H1 (cell line): ENCODE results near the gene TP63. TPM values are rescaled to one million over a fixed set of nuclear protein-coding genes. Genes with fewer than 3 reads are reported as not detected.
A peak's percentile ranks its signal among the peaks of the same experiment; 100 is the strongest.

ENCODE experiments used
- CTCF ChIA-PET: fragments of 300-600 bp; sonication (Branson Sonifier 250); formaldehyde crosslinking; loops from one replicate; lab custom pipeline; 2021; ENCODE audit not compliant: partially characterized antibody; lab: Charles Lee
- POLR2A ChIA-PET: fragments of 300-600 bp; sonication (Branson Sonifier 250); formaldehyde crosslinking; loops from one replicate; lab custom pipeline; 2021; ENCODE audit warnings: inconsistent platforms; ENCODE audit not compliant: partially characterized antibody; lab: Charles Lee
- DNase-seq, 2 experiments: peaks; one replicate each; pipeline versions ENCODE4 v3.0.0 to v3.0.0-alpha.2; 2010 to 2022; ENCODE audit warnings: low spot score in 2 of 2, low read depth in 1 of 2, mixed read lengths in 1 of 2
- FAIRE-seq: peaks from 2 replicates; lab custom pipeline; 2011; peaks lifted over from hg19 to GRCh38; lab: Jason Lieb, UNC
- H2AFZ ChIP-seq: 2 replicates; pipeline ENCODE4 v1.8.1; 2012; ENCODE audit warnings: low read length, inconsistent platforms
- H2AK5ac ChIP-seq: 2 replicates; pipeline ENCODE4 v1.6.1; 2013; ENCODE audit warnings: low read depth, low read length
- H2BK120ac ChIP-seq: replicated peaks from 2 replicates; pipeline ENCODE3; 2013; ENCODE audit warnings: low read depth, low read length, inconsistent platforms
- H2BK12ac ChIP-seq: 2 replicates; pipeline ENCODE4 v1.6.1; 2013; ENCODE audit warnings: low read depth, low read length
- H2BK15ac ChIP-seq: 2 replicates; pipeline ENCODE4 v1.6.1; 2013; ENCODE audit warnings: low read length
- H2BK20ac ChIP-seq: 2 replicates; pipeline ENCODE4 v1.6.1; 2013; ENCODE audit warnings: low read length
- H2BK5ac ChIP-seq: 2 replicates; pipeline ENCODE4 v1.6.1; 2013; ENCODE audit warnings: low read depth, low read length
- H3K14ac ChIP-seq: 2 replicates; pipeline ENCODE4 v1.6.1; 2013; ENCODE audit warnings: inconsistent platforms; ENCODE audit not compliant: insufficient read length
- H3K18ac ChIP-seq: 2 replicates; pipeline ENCODE4 v1.6.1; 2013; ENCODE audit warnings: low read length; ENCODE audit errors: extremely low read depth
- H3K23ac ChIP-seq: 2 replicates; pipeline ENCODE4 v1.6.1; 2013; ENCODE audit warnings: inconsistent platforms; ENCODE audit not compliant: insufficient read length
- H3K23me2 ChIP-seq: 2 replicates; pipeline ENCODE4 v1.6.1; 2013; ENCODE audit warnings: low read depth, low read length
- H3K27ac ChIP-seq: 2 replicates; pipeline ENCODE4 v1.6.1; 2011; ENCODE audit warnings: low read depth, low read length, inconsistent platforms
- H3K27me3 ChIP-seq, 4 experiments: replicated peaks in 1 of 4; 1 replicate in 1 of 4; 2 replicates in 3 of 4; pipeline versions ENCODE4 v1.6.1 to v1.8.1; 2011 to 2013; ENCODE audit warnings: low read length in 3 of 4, mild to moderate bottlenecking in 3 of 4, inconsistent platforms in 2 of 4, mixed read lengths in 2 of 4, moderate library complexity in 1 of 4; ENCODE audit not compliant: control insufficient read depth in 3 of 4, insufficient read depth in 3 of 4; ENCODE audit errors: extremely low read depth in 1 of 4
- H3K36me3 ChIP-seq, 4 experiments: 2 replicates each; pipeline versions ENCODE4 v1.6.1 to v1.8.1; 2011 to 2013; ENCODE audit warnings: mild to moderate bottlenecking in 4 of 4, low read length in 3 of 4, moderate library complexity in 2 of 4, control low read depth in 1 of 4, inconsistent platforms in 1 of 4; ENCODE audit not compliant: insufficient read depth in 4 of 4, control insufficient read depth in 2 of 4
- H3K4ac ChIP-seq: replicated peaks from 2 replicates; pipeline ENCODE3; 2013; ENCODE audit warnings: low read length, low read depth, mixed read lengths, inconsistent platforms; ENCODE audit not compliant: insufficient read length
- H3K4me1 ChIP-seq, 4 experiments: replicated peaks in 1 of 4; 1 replicate in 1 of 4; 2 replicates in 3 of 4; pipeline versions ENCODE4 v1.6.1 to v1.8.1; 2011 to 2013; ENCODE audit warnings: low read length in 3 of 4, inconsistent platforms in 2 of 4, mixed read lengths in 1 of 4; ENCODE audit not compliant: insufficient read depth in 4 of 4, control insufficient read depth in 3 of 4
- H3K4me2 ChIP-seq, 2 experiments: 2 replicates each; pipeline versions ENCODE4 v1.6.1 to v1.8.1; 2011 to 2013; ENCODE audit warnings: low read depth in 2 of 2, low read length in 2 of 2, control low read depth in 1 of 2, inconsistent platforms in 1 of 2, mild to moderate bottlenecking in 1 of 2; ENCODE audit not compliant: insufficient read depth in 1 of 2
- H3K4me3 ChIP-seq, 4 experiments: fragments of 200-600, 300-600 bp in 1 of 4; sonication (generic), shearing (Covaris generic), sonication (Bioruptor Twin) in 1 of 4; 2 replicates each; pipeline versions ENCODE4 v1.5.1 to v1.8.1; 2011 to 2016; ENCODE audit warnings: low read length in 4 of 4, low read depth in 3 of 4, control low read depth in 2 of 4, inconsistent platforms in 2 of 4, mild to moderate bottlenecking in 2 of 4, mixed read lengths in 1 of 4, moderate library complexity in 1 of 4; ENCODE audit not compliant: insufficient read depth in 2 of 4; ENCODE audit errors: extremely low read depth in 1 of 4
- H3K56ac ChIP-seq: replicated peaks from 2 replicates; pipeline ENCODE3; 2013; ENCODE audit warnings: low read depth, mild to moderate bottlenecking, mixed read lengths, low read length, inconsistent platforms; ENCODE audit not compliant: insufficient read length
- H3K79me1 ChIP-seq: 2 replicates; pipeline ENCODE4 v1.6.1; 2013; ENCODE audit warnings: low read depth, low read length, control low read depth
- H3K79me2 ChIP-seq, 2 experiments: 2 replicates each; pipeline versions ENCODE4 v1.6.1 to v1.8.1; 2012 to 2013; ENCODE audit warnings: low read length in 2 of 2, mild to moderate bottlenecking in 2 of 2, inconsistent platforms in 1 of 2; ENCODE audit not compliant: insufficient read depth in 2 of 2, control insufficient read depth in 1 of 2
- H3K9ac ChIP-seq, 4 experiments: replicated peaks in 1 of 4; 1 replicate in 1 of 4; 2 replicates in 3 of 4; pipeline versions ENCODE4 v1.6.1 to v1.8.1; 2011 to 2013; ENCODE audit warnings: low read depth in 3 of 4, low read length in 3 of 4, control low read depth in 2 of 4, mild to moderate bottlenecking in 2 of 4, moderate library complexity in 2 of 4, inconsistent platforms in 1 of 4; ENCODE audit errors: extremely low read depth in 1 of 4
- H3K9me3 ChIP-seq, 2 experiments: 2 replicates each; pipeline versions ENCODE4 v1.6.1 to v1.8.1; 2012 to 2013; ENCODE audit warnings: mild to moderate bottlenecking in 2 of 2, moderate library complexity in 2 of 2, control low read depth in 1 of 2, inconsistent platforms in 1 of 2, low read depth in 1 of 2, low read length in 1 of 2, mixed read lengths in 1 of 2; ENCODE audit not compliant: insufficient read depth in 2 of 2
- H4K20me1 ChIP-seq, 2 experiments: replicated peaks in 1 of 2; 2 replicates each; pipeline versions ENCODE3 to v1.8.1; 2011 to 2013; ENCODE audit warnings: inconsistent platforms in 2 of 2, low read length in 2 of 2, mild to moderate bottlenecking in 1 of 2; ENCODE audit not compliant: insufficient read depth in 2 of 2, control insufficient read depth in 1 of 2
- H4K5ac ChIP-seq: 2 replicates; pipeline ENCODE4 v1.6.1; 2013; ENCODE audit warnings: low read length, low read depth, mixed read lengths, inconsistent platforms; ENCODE audit not compliant: insufficient read length
- H4K8ac ChIP-seq: 2 replicates; pipeline ENCODE4 v1.8.0; 2013; ENCODE audit warnings: mild to moderate bottlenecking, moderate library complexity, low read length, inconsistent platforms; ENCODE audit not compliant: insufficient read depth; ENCODE audit errors: extremely low read depth
- H4K91ac ChIP-seq: replicated peaks from 2 replicates; pipeline ENCODE3; 2013; ENCODE audit warnings: low read length, mixed read lengths, inconsistent platforms; ENCODE audit not compliant: insufficient read length
- EGR1 ChIP-seq: IDR thresholded peaks from 2 replicates; pipeline ENCODE4 v1.6.1; 2011; ENCODE audit warnings: low read depth, low read length, borderline replicate concordance
- ZNF274 ChIP-seq: IDR thresholded peaks from 2 replicates; pipeline ENCODE4 v1.7.0; 2012; ENCODE audit warnings: low read length, borderline replicate concordance; ENCODE audit errors: extremely low read depth
- WGBS, 2 experiments: shearing (Covaris generic) in 1 of 2; methylation state at CpG; one replicate each; pipeline versions ENCODE4 v1.1.6 to v1.1.7; 2013 to 2015; ENCODE audit warnings: low lambda C conversion rate in 2 of 2, mixed read lengths in 2 of 2, inconsistent platforms in 1 of 2, low coverage in 1 of 2, missing lambda C conversion rate in 1 of 2; ENCODE audit not compliant: insufficient replicate concordance in 2 of 2, insufficient coverage in 1 of 2, insufficient read length in 1 of 2; ENCODE audit errors: extremely low coverage in 1 of 2, missing lambda C conversion rate in 1 of 2; 5-methylcytosine and 5-hydroxymethylcytosine counted together
- polyA plus RNA-seq, 7 experiments: library from polyadenylated mRNA; depleted of rRNA in 3 of 7; stranded (reverse) in 5 of 7; unstranded in 2 of 7; fragments of >200 nt in 5 of 7; fragments of 200-250 nt in 2 of 7; gene quantifications; 1 replicate in 5 of 7; 2 replicates in 1 of 7; 4 replicates in 1 of 7; pipeline versions ENCODE4 v1.2.1 to v1.2.3, GENCODE V29; 2011 to 2013; ENCODE audit warnings: missing spikeins in 2 of 7, mixed read lengths in 2 of 7
- total RNA-seq: library from RNA; stranded (reverse); fragmentation: NEBNext Ultra II Directional; extraction: Animal tissue kit (Norgen Biotek cat#: 25700); gene quantifications from 2 replicates; pipeline ENCODE4 v1.2.1, GENCODE V29; 2021

Gene TP63
- total and polyA plus RNA-seq, 2 of the 8 experiments (the other 6 are each of a cell fraction or from before 2014, with no cell fraction given) = not detected

GRCh38 chr3:189674249-189674913, 43.2 kb downstream of the TP63 start:
- no peak overlapping the region for H3K27ac ChIP-seq
- FAIRE-seq (no peak), DNase-seq (no peak)
- TF ChIP-seq EGR1 = no peak
- no peak for TF ChIP-seq ZNF274
- no peak overlapping the region for H3K23ac ChIP-seq
- CTCF ChIA-PET = interaction anchor here (0.6 to 1.5 kb wide), 4 partner anchors 13 to 535 kb away, joined by 3 to 7 read pairs (median 4); no protein-coding TSS in a partner anchor
- no peaks in the 10 kb centered on the region for H4K20me1 ChIP-seq
- no peak overlapping the region for H2BK20ac ChIP-seq
- no peak overlapping the region for H3K56ac ChIP-seq
- H3K27me3 ChIP-seq = no peaks in the 10 kb centered on the region; a peak in 1 of 7 replicates
- H3K36me3 ChIP-seq = no peaks in the 10 kb centered on the region
- no peak overlapping the region for H4K91ac ChIP-seq
- no peak overlapping the region for H2BK5ac ChIP-seq
- no peak overlapping the region for H3K18ac ChIP-seq
- no peak overlapping the region for H4K5ac ChIP-seq
- no peak overlapping the region for H2BK12ac ChIP-seq
- H3K79me1 ChIP-seq = no peaks in the 10 kb centered on the region
- H2BK15ac ChIP-seq = no peak overlapping the region
- H2AFZ ChIP-seq = no peak overlapping the region
- no peaks in the 10 kb centered on the region for H3K79me2 ChIP-seq
- H3K4me2 ChIP-seq = no peak overlapping the region
- H4K8ac ChIP-seq = no peak overlapping the region
- H3K14ac ChIP-seq = no peak overlapping the region
- WGBS, 2 experiments = 92% methylated on average over 6 of the region's 6 CpGs; no CpG with 5 or more reads in 1 of the 2 experiments
- no peak overlapping the region for H3K4ac ChIP-seq
- H2BK120ac ChIP-seq = no peak overlapping the region
- POLR2A ChIA-PET = no interaction called here
- H3K4me3 ChIP-seq = no peak overlapping the region
- H3K9ac ChIP-seq = peak overlapping the region in 1 of 4 experiments; percentile 34; a peak in 1 of 7 replicates
- H3K9me3 ChIP-seq = no peaks in the 10 kb centered on the region
- H2AK5ac ChIP-seq = no peak overlapping the region
- no peaks in the 10 kb centered on the region for H3K23me2 ChIP-seq
- H3K4me1 ChIP-seq = peaks cover 0 to 2% (median 1%) of the 10 kb centered on the region in 4 experiments; a peak in 2 of 7 replicates
